DND-41 (cell line): ENCODE data around the gene NCOR2.

Experiments
- ATAC-seq: fragments of 200-7000 bp; cut with Tn5 transposase; 3 replicates; pipeline ENCODE4 v1.9.1; 2021; ENCODE audit warnings: low read depth; ENCODE audit not compliant: insufficient read depth
- DNase-seq: peaks from one replicate; pipeline ENCODE4 v3.0.0-alpha.2; 2020
- H2AFZ ChIP-seq: 2 replicates; pipeline ENCODE4 v1.6.0; 2012; ENCODE audit warnings: low read depth, low read length
- H3K27ac ChIP-seq: 2 replicates; pipeline ENCODE4 v1.5.1; 2012; ENCODE audit warnings: low read length, inconsistent platforms
- H3K27me3 ChIP-seq: fragments of 200-600 bp; sonication (generic); 2 replicates; pipeline ENCODE4 v1.6.0; 2012; ENCODE audit warnings: low read length, mild to moderate bottlenecking, inconsistent platforms; ENCODE audit not compliant: insufficient read depth, poor library complexity
- H3K36me3 ChIP-seq: 2 replicates; pipeline ENCODE4 v1.5.1; 2012; ENCODE audit warnings: low read length, inconsistent platforms; ENCODE audit not compliant: insufficient read depth
- H3K4me1 ChIP-seq: 2 replicates; pipeline ENCODE4 v1.5.1; 2012; ENCODE audit warnings: mild to moderate bottlenecking, low read length; ENCODE audit not compliant: insufficient read depth
- H3K4me2 ChIP-seq: 2 replicates; pipeline ENCODE4 v1.6.0; 2012; ENCODE audit warnings: mild to moderate bottlenecking, moderate library complexity, low read length, inconsistent platforms; ENCODE audit not compliant: insufficient read depth
- H3K4me3 ChIP-seq, 2 experiments: fragments of 200-600 bp in 1 of 2; shearing (Covaris generic) in 1 of 2; 2 replicates each; pipeline ENCODE4 v1.5.1; 2012 to 2016; ENCODE audit warnings: inconsistent platforms in 2 of 2, low read length in 2 of 2, mild to moderate bottlenecking in 2 of 2, low read depth in 1 of 2, moderate library complexity in 1 of 2
- H3K79me2 ChIP-seq: 2 replicates; pipeline ENCODE4 v1.6.0; 2012; ENCODE audit warnings: low read length, inconsistent platforms; ENCODE audit not compliant: insufficient read depth
- H3K9ac ChIP-seq: 2 replicates; pipeline ENCODE4 v1.6.0; 2012; ENCODE audit warnings: low read depth, mild to moderate bottlenecking, inconsistent platforms, low read length, moderate library complexity
- H3K9me3 ChIP-seq: 2 replicates; pipeline ENCODE4 v1.5.1; 2012; ENCODE audit warnings: low read length, moderate library complexity, mild to moderate bottlenecking, inconsistent platforms; ENCODE audit not compliant: insufficient read depth, severe bottlenecking
- H4K20me1 ChIP-seq: 2 replicates; pipeline ENCODE4 v1.6.0; 2012; ENCODE audit warnings: low read length; ENCODE audit not compliant: insufficient read depth
- CTCF ChIP-seq: IDR thresholded peaks from 2 replicates; pipeline ENCODE4 v1.5.1; 2012; ENCODE audit warnings: borderline replicate concordance, low read length, moderate library complexity, mild to moderate bottlenecking; ENCODE audit not compliant: poor library complexity, severe bottlenecking; ENCODE audit errors: extremely low read depth
- EZH2 ChIP-seq: IDR thresholded peaks from 3 replicates; pipeline ENCODE4 v1.6.1; 2012; ENCODE audit warnings: borderline replicate concordance, low read depth, mild to moderate bottlenecking, moderate library complexity, low read length, inconsistent platforms; ENCODE audit not compliant: severe bottlenecking

NCOR2 gene

GRCh38 chr12:124525455-124525854 is 42.0 kb downstream of the NCOR2 start:
- DNase-seq (no peak), ATAC-seq (no peak)
- H3K9me3 ChIP-seq = no peaks in the 10 kb centered on the region
- no peak overlapping the region for H2AFZ ChIP-seq
- no peak overlapping the region; the same call in 1 of the 2 replicates for H3K27ac ChIP-seq
- H3K79me2 ChIP-seq = peaks cover 90% of the 10 kb centered on the region
- no peak overlapping the region for H3K9ac ChIP-seq
- H3K4me1 ChIP-seq = no peaks in the 10 kb centered on the region
- peaks cover 16% of the 10 kb centered on the region for H3K36me3 ChIP-seq
- peaks cover 84% of the 10 kb centered on the region for H4K20me1 ChIP-seq
- no peaks in the 10 kb centered on the region for H3K27me3 ChIP-seq
- H3K4me3 ChIP-seq = no peak overlapping the region
- no peak overlapping the region for H3K4me2 ChIP-seq
- TF ChIP-seq EZH2 (no peak), CTCF (no peak)

DNA sequence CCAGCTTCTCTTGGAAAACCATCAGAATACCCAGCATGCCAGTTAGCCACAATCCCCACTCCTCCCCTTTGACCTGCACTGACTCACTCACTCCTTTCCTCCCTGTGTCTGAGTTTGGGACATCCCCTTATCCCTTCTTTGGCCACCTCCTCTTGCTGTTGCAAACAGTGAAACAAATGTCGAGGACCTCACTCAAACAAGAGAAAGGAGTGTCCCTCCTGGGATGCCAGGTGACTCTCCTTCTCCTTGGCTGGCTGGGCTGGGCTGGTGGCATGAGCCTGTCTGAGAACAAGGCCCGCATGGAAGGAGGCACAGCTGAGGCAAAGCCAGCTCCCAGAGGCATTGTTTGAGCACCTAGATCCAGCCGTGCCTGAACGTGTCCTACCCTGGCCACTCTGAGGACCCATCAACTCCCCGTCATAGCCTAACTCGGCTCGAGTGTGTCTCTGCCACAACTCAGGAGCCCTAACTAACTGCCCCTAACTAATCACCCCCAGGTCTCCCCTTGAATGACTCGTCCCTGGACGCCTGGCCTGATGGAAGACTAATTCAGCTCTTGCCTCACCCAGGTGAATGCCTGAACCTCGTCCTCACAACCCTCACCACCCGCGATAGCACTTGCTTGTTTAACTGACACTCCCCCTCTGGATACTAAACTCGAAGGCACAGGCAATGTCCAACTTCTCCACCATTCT is 43.0 kb downstream of the NCOR2 start:
- no peak overlapping the region for H3K27ac ChIP-seq
- H3K4me1 ChIP-seq = no peaks in the 10 kb centered on the region
- no peak for DNase-seq

GRCh38 chr12:124523071-124523470 is 44.3 kb downstream of the NCOR2 start:
- H3K27ac ChIP-seq = no peak overlapping the region
- no peak for ATAC-seq
- no peak overlapping the region for H3K4me3 ChIP-seq
- H3K9ac ChIP-seq = no peak overlapping the region
- peaks cover 96% of the 10 kb centered on the region for H3K79me2 ChIP-seq
- no peaks in the 10 kb centered on the region for H3K4me1 ChIP-seq
- H3K36me3 ChIP-seq = peaks cover 14% of the 10 kb centered on the region; the same call in 1 of the 2 replicates
- H4K20me1 ChIP-seq = peaks cover 93% of the 10 kb centered on the region
- no peak overlapping the region for H2AFZ ChIP-seq
- H3K4me2 ChIP-seq = no peak overlapping the region
- DNase-seq = no peak
- TF ChIP-seq CTCF (no peak), EZH2 (no peak)
- no peaks in the 10 kb centered on the region for H3K27me3 ChIP-seq
- no peaks in the 10 kb centered on the region for H3K9me3 ChIP-seq

More for the DNA sequence above, 43.0 kb downstream of the NCOR2 start:
- no peak overlapping the region for H3K9ac ChIP-seq
- no peaks in the 10 kb centered on the region for H3K9me3 ChIP-seq
- peaks cover 14% of the 10 kb centered on the region; the same call in 1 of the 2 replicates for H3K36me3 ChIP-seq
- no peak overlapping the region for H3K4me3 ChIP-seq
- no peak for ATAC-seq
- peaks cover 86% of the 10 kb centered on the region for H4K20me1 ChIP-seq
- H3K79me2 ChIP-seq = peaks cover 91% of the 10 kb centered on the region
- TF ChIP-seq CTCF (no peak), EZH2 (no peak)
- no peak overlapping the region for H3K4me2 ChIP-seq
- no peaks in the 10 kb centered on the region for H3K27me3 ChIP-seq
- H2AFZ ChIP-seq = no peak overlapping the region
